ENCODE data around the gene GRIN2C.

The GRIN2C gene

DNA sequence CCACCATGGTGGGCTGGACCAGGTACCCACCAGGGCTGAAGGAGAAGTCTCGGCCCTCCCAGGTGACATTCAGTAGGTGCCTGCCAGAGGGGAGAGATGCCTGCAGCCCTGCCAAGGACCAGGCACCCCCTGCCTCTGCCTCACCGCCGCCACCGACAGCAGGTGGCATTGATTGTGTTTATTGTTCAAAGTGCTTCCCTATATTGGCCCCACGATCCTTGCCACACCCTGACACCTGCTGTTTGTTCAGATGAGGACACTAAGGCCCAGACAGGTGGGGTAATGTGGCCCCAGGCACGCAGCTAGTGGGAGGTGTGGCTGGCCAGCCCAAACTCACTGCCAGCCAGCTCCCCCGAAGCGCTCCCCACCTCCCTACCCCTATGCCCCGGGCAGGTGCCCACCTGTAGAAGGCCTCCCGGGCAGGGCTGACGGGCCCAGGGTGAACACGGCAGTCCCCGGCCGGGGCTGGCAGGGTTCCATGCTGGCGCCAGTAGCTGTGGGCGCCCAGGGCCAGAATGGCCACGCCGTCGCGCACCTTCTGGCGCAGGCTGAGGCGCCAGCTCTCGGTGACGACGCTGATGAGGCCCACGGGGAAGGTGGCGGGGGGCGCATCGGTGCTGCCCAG lies 8.0 kb downstream of the GRIN2C start:
- Histone ChIP-seq H3K9ac (ENCODE audit: low read length) (no peak overlapping the region), H3K27ac (ENCODE audit: low read length) (no peak overlapping the region), H3K4me1 (ENCODE audit: control insufficient read depth, low read depth, low read length) (peaks cover 5% of the 10 kb centered on the region), H3K36me3 (ENCODE audit: control insufficient read depth, low read depth, low read length) (no peaks in the 10 kb centered on the region), H3K27me3 (ENCODE audit: control insufficient read depth, insufficient read depth, low read length) (peaks cover 92% of the 10 kb centered on the region), H3K4me3 (ENCODE audit: low read length) (no peak overlapping the region), H3K9me3 (ENCODE audit: control insufficient read depth, low read depth, low read length) (no peaks in the 10 kb centered on the region)

- Histone ChIP-seq H3K4me3 (ENCODE audit: low read length) (no peak overlapping the region), H3K36me3 (ENCODE audit: control insufficient read depth, low read depth, low read length) (no peaks in the 10 kb centered on the region), H3K9me3 (ENCODE audit: control insufficient read depth, low read depth, low read length) (no peaks in the 10 kb centered on the region), H3K9ac (ENCODE audit: low read length) (no peak overlapping the region), H3K27me3 (ENCODE audit: control insufficient read depth, insufficient read depth, low read length) (peaks cover 91% of the 10 kb centered on the region), H3K4me1 (ENCODE audit: control insufficient read depth, low read depth, low read length) (peaks cover 5% of the 10 kb centered on the region), H3K27ac (ENCODE audit: low read length) (no peak overlapping the region)
Measured at GRCh38 chr17:74850914-74851313, 8.8 kb downstream of the GRIN2C start.

DNA sequence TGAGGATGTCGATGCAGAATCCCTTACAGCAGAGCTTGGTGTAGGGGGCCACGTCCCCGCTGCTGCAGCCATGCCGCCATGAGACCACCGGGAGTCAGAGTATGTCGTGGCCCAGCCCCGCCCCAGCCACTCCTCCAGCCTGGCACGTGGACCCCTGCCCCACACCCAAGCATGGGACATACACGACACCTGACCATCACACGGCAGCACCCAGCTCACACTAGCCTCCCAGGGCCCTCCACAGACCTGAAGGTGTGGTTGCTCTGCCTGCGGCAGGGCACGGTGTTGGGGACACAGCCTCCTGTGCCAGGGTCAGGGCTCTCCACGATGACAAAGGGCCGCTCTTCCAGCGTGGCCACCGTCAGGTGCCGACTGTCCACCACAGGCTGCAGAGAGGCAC lies 9.4 kb downstream of the GRIN2C start:
- Histone ChIP-seq H3K27ac (ENCODE audit: low read length) (no peak overlapping the region), H3K27me3 (ENCODE audit: control insufficient read depth, insufficient read depth, low read length) (peaks cover 91% of the 10 kb centered on the region), H3K9ac (ENCODE audit: low read length) (no peak overlapping the region), H3K9me3 (ENCODE audit: control insufficient read depth, low read depth, low read length) (no peaks in the 10 kb centered on the region), H3K4me1 (ENCODE audit: control insufficient read depth, low read depth, low read length) (peaks cover 5% of the 10 kb centered on the region), H3K4me3 (ENCODE audit: low read length) (no peak overlapping the region), H3K36me3 (ENCODE audit: control insufficient read depth, low read depth, low read length) (no peaks in the 10 kb centered on the region)

DNA sequence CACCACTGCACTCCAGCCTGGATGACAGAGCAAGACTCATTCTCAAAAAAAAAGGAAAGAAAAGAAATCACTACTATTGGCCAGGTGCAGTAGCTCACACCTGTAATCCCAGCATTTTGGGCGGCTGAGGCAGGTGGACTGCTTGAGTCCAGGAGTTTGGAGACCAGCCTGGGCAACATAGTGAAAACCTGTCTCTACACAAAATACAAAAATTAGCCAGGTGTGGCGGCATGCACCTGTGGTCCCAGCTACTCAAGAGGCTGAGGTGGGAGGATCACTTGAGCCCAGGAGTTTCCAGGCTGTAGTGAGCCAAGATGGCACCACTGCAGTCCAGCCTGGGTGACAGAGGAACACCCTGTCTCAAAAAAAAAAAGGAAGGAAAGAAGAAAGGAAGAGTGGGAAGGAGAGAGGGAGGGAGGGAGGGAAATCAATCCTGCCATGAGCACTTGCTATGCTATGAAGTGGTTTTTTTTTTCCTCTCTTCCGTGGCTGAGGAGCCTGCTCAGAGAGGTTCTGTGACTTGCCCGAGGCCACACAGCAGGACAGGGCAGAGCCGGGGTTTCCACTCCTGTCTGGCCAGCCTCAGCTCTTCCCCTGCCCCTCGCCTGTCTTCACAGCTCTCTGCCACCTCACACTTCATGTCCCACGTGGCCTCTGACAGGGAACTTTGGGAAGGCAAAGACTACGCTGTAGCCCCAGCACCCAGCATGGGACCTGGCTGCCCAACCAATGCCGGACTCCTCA lies 10.9 kb downstream of the GRIN2C start:
- Histone ChIP-seq H3K4me3 (ENCODE audit: low read length) (no peak overlapping the region), H3K27me3 (ENCODE audit: control insufficient read depth, insufficient read depth, low read length) (peaks cover 90% of the 10 kb centered on the region), H3K4me1 (ENCODE audit: control insufficient read depth, low read depth, low read length) (peaks cover 5% of the 10 kb centered on the region), H3K9ac (ENCODE audit: low read length) (no peak overlapping the region), H3K27ac (ENCODE audit: low read length) (no peak overlapping the region), H3K36me3 (ENCODE audit: control insufficient read depth, low read depth, low read length) (no peaks in the 10 kb centered on the region), H3K9me3 (ENCODE audit: control insufficient read depth, low read depth, low read length) (no peaks in the 10 kb centered on the region)

GRCh38 chr17:74846621-74847020 lies 13.1 kb downstream of the GRIN2C start:
- Histone ChIP-seq H3K9ac (ENCODE audit: low read length) (no peak overlapping the region), H3K9me3 (ENCODE audit: control insufficient read depth, low read depth, low read length) (no peaks in the 10 kb centered on the region), H3K4me1 (ENCODE audit: control insufficient read depth, low read depth, low read length) (no peaks in the 10 kb centered on the region), H3K27me3 (ENCODE audit: control insufficient read depth, insufficient read depth, low read length) (peaks cover 87% of the 10 kb centered on the region), H3K27ac (ENCODE audit: low read length) (no peak overlapping the region), H3K4me3 (ENCODE audit: low read length) (no peak overlapping the region), H3K36me3 (ENCODE audit: control insufficient read depth, low read depth, low read length) (no peaks in the 10 kb centered on the region)

DNA sequence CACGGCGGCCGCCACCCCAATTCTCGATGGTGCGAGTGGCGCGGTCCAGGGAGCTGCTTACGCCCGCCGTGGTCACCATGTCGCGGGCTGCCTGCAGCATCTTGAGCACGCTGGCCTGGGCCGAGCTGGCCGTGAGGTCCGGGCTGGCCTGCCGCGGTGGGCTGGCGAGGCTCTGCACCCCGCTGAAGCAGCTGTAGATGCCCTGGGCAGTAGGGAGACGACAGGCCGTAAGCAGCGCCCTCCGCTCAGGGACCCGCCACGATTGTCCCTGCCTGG lies 16.4 kb downstream of the GRIN2C start:
- Histone ChIP-seq H3K4me3 (ENCODE audit: low read length) (no peak overlapping the region), H3K4me1 (ENCODE audit: control insufficient read depth, low read depth, low read length) (peaks cover 7% of the 10 kb centered on the region), H3K27me3 (ENCODE audit: control insufficient read depth, insufficient read depth, low read length) (peaks cover 64% of the 10 kb centered on the region), H3K9me3 (ENCODE audit: control insufficient read depth, low read depth, low read length) (no peaks in the 10 kb centered on the region), H3K36me3 (ENCODE audit: control insufficient read depth, low read depth, low read length) (no peaks in the 10 kb centered on the region), H3K9ac (ENCODE audit: low read length) (no peak overlapping the region), H3K27ac (ENCODE audit: low read length) (no peak overlapping the region)

GRCh38 chr17:74842599-74843351 lies 16.9 kb downstream of the GRIN2C start:
- Histone ChIP-seq H3K27me3 (ENCODE audit: control insufficient read depth, insufficient read depth, low read length) (peaks cover 59% of the 10 kb centered on the region), H3K27ac (ENCODE audit: low read length) (no peak overlapping the region), H3K36me3 (ENCODE audit: control insufficient read depth, low read depth, low read length) (no peaks in the 10 kb centered on the region), H3K4me3 (ENCODE audit: low read length) (peak overlapping the region; percentile 42), H3K9me3 (ENCODE audit: control insufficient read depth, low read depth, low read length) (no peaks in the 10 kb centered on the region), H3K4me1 (ENCODE audit: control insufficient read depth, low read depth, low read length) (peaks cover 7% of the 10 kb centered on the region), H3K9ac (ENCODE audit: low read length) (no peak overlapping the region)

DNA sequence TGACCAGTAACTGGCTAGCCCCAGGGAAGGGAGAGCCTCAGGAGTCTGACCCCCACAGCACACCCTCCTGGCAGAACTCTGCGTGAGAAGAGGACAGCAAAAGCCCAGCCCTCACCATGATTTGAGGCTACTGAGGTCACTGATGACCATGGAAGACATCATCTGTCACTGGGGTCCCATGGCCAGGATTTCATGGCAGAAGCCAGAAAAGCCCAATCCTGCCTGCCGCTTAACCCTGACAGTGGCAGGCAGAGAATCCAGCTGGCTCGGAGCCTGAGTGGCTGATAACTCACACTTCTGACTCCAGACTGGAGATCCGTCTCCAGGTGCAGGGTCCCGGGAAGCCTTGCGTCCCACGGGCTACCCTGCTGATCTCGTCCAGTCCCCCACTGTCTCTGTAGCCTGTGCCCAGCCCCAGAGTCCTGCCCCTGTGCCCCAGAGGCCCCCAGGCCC lies 17.5 kb downstream of the GRIN2C start:
- Histone ChIP-seq H3K4me1 (ENCODE audit: control insufficient read depth, low read depth, low read length) (peaks cover 7% of the 10 kb centered on the region), H3K27ac (ENCODE audit: low read length) (no peak overlapping the region), H3K4me3 (ENCODE audit: low read length) (peak overlapping the region; percentile 42), H3K9me3 (ENCODE audit: control insufficient read depth, low read depth, low read length) (no peaks in the 10 kb centered on the region), H3K9ac (ENCODE audit: low read length) (no peak overlapping the region), H3K27me3 (ENCODE audit: control insufficient read depth, insufficient read depth, low read length) (peaks cover 54% of the 10 kb centered on the region), H3K36me3 (ENCODE audit: control insufficient read depth, low read depth, low read length) (no peaks in the 10 kb centered on the region)

DNA sequence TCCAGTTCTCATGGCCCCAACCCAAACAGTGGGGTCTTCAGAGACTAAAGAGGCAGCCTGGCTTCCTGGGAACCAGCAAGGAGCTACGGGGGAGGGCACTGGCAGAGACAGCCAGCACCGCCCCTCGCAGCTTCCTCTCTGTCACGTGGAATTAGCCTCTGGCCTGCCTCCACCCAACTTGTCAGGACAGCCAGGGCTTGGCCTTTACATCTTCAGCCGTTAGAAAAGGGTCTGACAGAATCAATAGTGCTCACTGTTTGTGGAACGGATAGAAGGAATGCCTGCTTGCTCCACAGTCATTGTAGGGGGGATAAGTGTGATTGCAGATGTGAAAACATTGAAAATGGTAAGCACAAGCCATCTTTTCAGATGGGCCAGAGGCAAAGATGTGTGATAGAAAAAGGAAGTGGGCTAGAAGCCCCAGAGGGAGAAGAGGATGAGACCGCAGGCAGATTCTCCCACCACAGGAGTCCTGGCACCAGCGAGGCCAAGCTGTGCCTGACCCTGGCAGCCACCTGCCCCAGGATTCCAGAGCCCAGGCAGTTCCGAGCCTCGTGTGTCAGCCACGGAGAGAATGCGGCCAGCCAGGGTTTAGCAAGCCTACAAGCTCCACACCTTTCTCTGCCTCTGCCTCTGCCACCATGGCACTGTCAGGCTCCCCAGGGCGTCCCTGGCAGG lies 18.6 kb downstream of the GRIN2C start:
- Histone ChIP-seq H3K36me3 (ENCODE audit: control insufficient read depth, low read depth, low read length) (no peaks in the 10 kb centered on the region), H3K27ac (ENCODE audit: low read length) (no peak overlapping the region), H3K4me3 (ENCODE audit: low read length) (no peak overlapping the region), H3K9me3 (ENCODE audit: control insufficient read depth, low read depth, low read length) (no peaks in the 10 kb centered on the region), H3K4me1 (ENCODE audit: control insufficient read depth, low read depth, low read length) (peaks cover 7% of the 10 kb centered on the region), H3K27me3 (ENCODE audit: control insufficient read depth, insufficient read depth, low read length) (peaks cover 49% of the 10 kb centered on the region), H3K9ac (ENCODE audit: low read length) (no peak overlapping the region)

- H3K36me3 ChIP-seq (ENCODE audit: control insufficient read depth, low read depth, low read length): no peaks in the 10 kb centered on the region
- no peak overlapping the region for H3K27ac ChIP-seq (ENCODE audit: low read length)
- no peak overlapping the region for H3K9ac ChIP-seq (ENCODE audit: low read length)
- no peak overlapping the region for H3K4me3 ChIP-seq (ENCODE audit: low read length)
- H3K27me3 ChIP-seq (ENCODE audit: control insufficient read depth, insufficient read depth, low read length): peaks cover 40% of the 10 kb centered on the region
- no peaks in the 10 kb centered on the region for H3K9me3 ChIP-seq (ENCODE audit: control insufficient read depth, low read depth, low read length)
- H3K4me1 ChIP-seq (ENCODE audit: control insufficient read depth, low read depth, low read length): peaks cover 7% of the 10 kb centered on the region
Measured at GRCh38 chr17:74839990-74840852, 19.5 kb downstream of the GRIN2C start.

- Histone ChIP-seq H3K9ac (ENCODE audit: low read length) (no peak overlapping the region), H3K36me3 (ENCODE audit: control insufficient read depth, low read depth, low read length) (no peaks in the 10 kb centered on the region), H3K4me1 (ENCODE audit: control insufficient read depth, low read depth, low read length) (peaks cover 7% of the 10 kb centered on the region), H3K9me3 (ENCODE audit: control insufficient read depth, low read depth, low read length) (no peaks in the 10 kb centered on the region), H3K4me3 (ENCODE audit: low read length) (no peak overlapping the region), H3K27me3 (ENCODE audit: control insufficient read depth, insufficient read depth, low read length) (peaks cover 21% of the 10 kb centered on the region), H3K27ac (ENCODE audit: low read length) (no peak overlapping the region)
Measured at GRCh38 chr17:74838274-74838673, 21.4 kb downstream of the GRIN2C start.
